Measurements from ENCODE around the gene CTXND1. TPM values are rescaled to one million over a fixed set of nuclear protein-coding genes. Genes with fewer than 3 reads are reported as not detected.

Gene CTXND1
- total RNA-seq, 1 donor from 2014 or later: not detected

DNA sequence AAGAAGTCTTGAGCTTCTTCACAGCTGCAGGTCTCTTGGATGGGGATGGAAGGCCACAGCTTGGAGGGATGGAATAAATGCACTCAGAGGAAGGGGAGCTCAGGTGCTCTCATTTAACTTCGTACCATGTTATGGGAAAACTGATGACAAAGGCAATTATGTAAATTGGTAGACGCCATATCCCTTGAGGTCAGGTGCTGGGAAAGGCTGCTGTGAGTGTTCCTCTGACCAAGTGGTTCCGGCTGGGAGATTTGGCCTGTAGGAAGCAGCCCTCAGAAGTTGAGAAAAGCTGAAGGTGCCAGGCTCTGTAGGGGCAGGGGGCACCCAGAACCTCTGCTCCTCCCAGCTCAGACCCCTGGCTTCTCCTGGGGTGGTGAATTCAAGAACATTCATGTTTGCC is 52.1 kb downstream of the CTXND1 start:
- DNase-seq (ENCODE audit: low read depth): no peak
- no peaks in the 10 kb centered on the region for H3K36me3 ChIP-seq (ENCODE audit: control insufficient read depth, insufficient read depth, low read length)
- no peaks in the 10 kb centered on the region for H3K27me3 ChIP-seq (ENCODE audit: control insufficient read depth, insufficient read depth, low read length)
- TF ChIP-seq, protein P1, sequence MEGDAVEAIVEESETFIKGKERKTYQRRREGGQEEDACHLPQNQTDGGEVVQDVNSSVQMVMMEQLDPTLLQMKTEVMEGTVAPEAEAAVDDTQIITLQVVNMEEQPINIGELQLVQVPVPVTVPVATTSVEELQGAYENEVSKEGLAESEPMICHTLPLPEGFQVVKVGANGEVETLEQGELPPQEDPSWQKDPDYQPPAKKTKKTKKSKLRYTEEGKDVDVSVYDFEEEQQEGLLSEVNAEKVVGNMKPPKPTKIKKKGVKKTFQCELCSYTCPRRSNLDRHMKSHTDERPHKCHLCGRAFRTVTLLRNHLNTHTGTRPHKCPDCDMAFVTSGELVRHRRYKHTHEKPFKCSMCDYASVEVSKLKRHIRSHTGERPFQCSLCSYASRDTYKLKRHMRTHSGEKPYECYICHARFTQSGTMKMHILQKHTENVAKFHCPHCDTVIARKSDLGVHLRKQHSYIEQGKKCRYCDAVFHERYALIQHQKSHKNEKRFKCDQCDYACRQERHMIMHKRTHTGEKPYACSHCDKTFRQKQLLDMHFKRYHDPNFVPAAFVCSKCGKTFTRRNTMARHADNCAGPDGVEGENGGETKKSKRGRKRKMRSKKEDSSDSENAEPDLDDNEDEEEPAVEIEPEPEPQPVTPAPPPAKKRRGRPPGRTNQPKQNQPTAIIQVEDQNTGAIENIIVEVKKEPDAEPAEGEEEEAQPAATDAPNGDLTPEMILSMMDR (IDR thresholded peaks at IDR 0.05; ENCODE audit: insufficient read depth, low read length, severe bottlenecking): no peak
- no peak overlapping the region for H3K4me3 ChIP-seq (ENCODE audit: low read depth, low read length)
- FAIRE-seq: no peak

DNA sequence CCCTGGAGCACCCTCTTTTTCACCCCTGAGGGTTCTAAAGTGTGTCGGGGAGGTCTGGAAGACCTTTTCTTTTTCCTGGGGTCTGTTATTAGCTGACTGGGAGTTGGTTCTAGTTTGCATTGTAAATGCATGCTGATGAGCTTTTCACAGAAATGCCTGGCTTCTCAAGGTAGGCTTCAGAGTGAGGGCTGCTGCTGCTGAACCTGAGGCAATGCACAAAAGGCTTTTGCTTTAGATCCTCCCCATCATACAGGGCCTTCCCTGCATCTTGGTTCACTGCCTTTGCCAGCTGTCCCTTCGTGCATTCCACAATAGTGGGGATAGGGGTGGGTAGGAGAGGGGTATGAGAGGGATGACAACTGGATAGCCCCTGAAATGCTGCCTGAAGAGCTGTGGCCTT is 52.6 kb downstream of the CTXND1 start:
- TF ChIP-seq, protein P1 (IDR thresholded peaks at IDR 0.05; ENCODE audit: insufficient read depth, low read length, severe bottlenecking): no peak
- Histone ChIP-seq H3K27me3 (ENCODE audit: control insufficient read depth, insufficient read depth, low read length) (no peaks in the 10 kb centered on the region), H3K4me3 (ENCODE audit: low read depth, low read length) (no peak overlapping the region), H3K36me3 (ENCODE audit: control insufficient read depth, insufficient read depth, low read length) (no peaks in the 10 kb centered on the region)
- DNase-seq (ENCODE audit: low read depth): no peak
- no peak for FAIRE-seq

DNA sequence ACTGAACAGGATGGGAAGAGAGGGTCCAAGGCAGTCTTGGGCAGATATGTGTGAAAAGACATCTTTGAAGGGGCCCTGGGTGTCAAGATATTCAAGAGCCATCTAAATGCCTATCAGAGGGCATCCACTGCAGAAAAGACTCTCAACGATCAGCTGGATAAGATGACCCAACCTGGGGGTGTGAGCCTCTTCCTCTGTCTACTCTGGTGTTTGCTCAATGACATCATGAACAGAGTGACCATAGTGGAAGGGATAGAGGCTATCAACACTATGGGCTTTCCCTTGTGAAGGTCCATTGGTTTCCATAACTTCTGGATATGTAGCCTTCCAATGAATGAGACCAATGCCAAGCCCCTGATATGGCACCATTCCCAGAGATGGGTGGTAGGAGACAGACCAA is 57.1 kb downstream of the CTXND1 start:
- no peak for DNase-seq (ENCODE audit: low read depth)
- FAIRE-seq: no peak
- TF ChIP-seq, protein P1 (IDR thresholded peaks at IDR 0.05; ENCODE audit: insufficient read depth, low read length, severe bottlenecking): no peak
- no peak overlapping the region for H3K4me3 ChIP-seq (ENCODE audit: low read depth, low read length)
- H3K27me3 ChIP-seq (ENCODE audit: control insufficient read depth, insufficient read depth, low read length): no peaks in the 10 kb centered on the region
- no peaks in the 10 kb centered on the region for H3K36me3 ChIP-seq (ENCODE audit: control insufficient read depth, insufficient read depth, low read length)

DNA sequence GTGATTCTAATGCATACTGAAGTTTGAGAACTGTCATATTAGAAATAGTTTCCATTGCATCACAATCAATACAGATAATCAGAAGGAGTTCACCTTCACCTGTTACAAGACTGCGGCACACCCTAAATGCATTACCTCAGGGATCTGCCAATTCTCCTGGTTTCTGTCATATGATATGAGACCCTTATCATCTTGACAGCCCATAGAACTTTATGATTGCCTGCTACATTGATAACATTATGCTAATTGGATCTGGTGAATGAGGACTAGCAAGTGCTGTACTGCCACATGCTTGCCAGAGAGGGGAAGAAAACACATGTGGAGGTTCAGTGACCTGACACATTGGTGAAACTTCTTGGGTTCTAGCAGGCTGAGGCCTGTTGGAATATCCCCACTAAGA is 57.8 kb downstream of the CTXND1 start:
- no peaks in the 10 kb centered on the region for H3K36me3 ChIP-seq (ENCODE audit: control insufficient read depth, insufficient read depth, low read length)
- TF ChIP-seq, protein P1 (IDR thresholded peaks at IDR 0.05; ENCODE audit: insufficient read depth, low read length, severe bottlenecking): no peak
- DNase-seq (ENCODE audit: low read depth) (no peak), FAIRE-seq (no peak)
- no peaks in the 10 kb centered on the region for H3K27me3 ChIP-seq (ENCODE audit: control insufficient read depth, insufficient read depth, low read length)
- H3K4me3 ChIP-seq (ENCODE audit: low read depth, low read length): no peak overlapping the region

DNA sequence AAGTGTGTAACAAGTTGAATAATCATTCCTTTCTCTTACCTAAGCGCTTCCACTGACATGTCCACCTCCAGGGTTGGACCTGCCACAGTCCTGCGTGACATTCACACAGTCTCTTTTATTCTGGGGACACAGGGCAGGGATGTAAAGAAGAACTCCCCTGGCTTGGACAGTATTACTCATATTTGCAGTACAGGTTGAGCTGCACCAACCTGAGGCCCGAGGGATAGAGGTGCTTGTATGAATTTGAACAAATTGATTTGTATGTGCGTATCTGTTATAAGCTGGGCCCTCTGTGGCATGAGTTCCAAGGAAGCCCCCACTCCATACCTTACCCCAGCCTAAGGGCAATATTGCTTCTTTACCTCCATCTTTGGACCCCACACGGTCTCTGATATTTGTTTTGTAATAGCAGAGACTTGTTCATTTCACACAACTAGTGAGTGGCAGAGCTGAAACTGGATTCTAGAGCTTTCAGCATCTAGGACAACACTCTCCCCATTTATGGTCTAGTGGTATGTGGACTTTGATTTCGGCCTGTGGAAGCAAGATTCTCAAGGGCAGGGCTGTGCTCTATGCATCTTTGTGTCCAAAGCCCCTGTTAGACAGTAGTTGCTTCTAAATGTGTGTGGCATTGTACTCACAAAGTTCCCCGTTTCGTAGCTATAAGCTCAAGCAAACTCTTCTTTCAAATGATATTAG is 60.0 kb downstream of the CTXND1 start:
- Histone ChIP-seq H3K27me3 (ENCODE audit: control insufficient read depth, insufficient read depth, low read length) (no peaks in the 10 kb centered on the region), H3K36me3 (ENCODE audit: control insufficient read depth, insufficient read depth, low read length) (peaks cover under 1% of the 10 kb centered on the region), H3K4me3 (ENCODE audit: low read depth, low read length) (no peak overlapping the region)
- TF ChIP-seq, protein P1 (IDR thresholded peaks at IDR 0.05; ENCODE audit: insufficient read depth, low read length, severe bottlenecking): no peak
- FAIRE-seq (no peak), DNase-seq (ENCODE audit: low read depth) (no peak)

DNA sequence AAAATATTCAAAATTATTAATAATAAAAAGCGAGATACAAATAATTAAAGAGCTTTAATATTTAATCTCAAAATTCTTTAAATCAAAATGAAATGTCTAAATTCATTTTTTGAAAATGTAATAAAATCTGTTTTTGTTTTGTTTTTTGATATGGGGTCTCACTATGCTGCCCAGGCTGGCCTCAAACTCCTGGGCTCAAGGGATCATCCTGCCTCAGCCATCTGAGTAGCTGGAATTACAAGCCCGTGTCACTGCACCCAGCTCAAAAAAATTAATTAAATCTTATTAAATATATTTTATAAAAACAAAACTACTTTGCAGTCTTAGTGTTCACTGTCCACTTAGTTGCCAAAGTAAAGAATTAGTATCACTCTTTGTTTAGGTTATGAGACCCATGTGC is 60.8 kb downstream of the CTXND1 start:
- Histone ChIP-seq H3K4me3 (ENCODE audit: low read depth, low read length) (no peak overlapping the region), H3K36me3 (ENCODE audit: control insufficient read depth, insufficient read depth, low read length) (peaks cover 2% of the 10 kb centered on the region), H3K27me3 (ENCODE audit: control insufficient read depth, insufficient read depth, low read length) (no peaks in the 10 kb centered on the region)
- no peak for FAIRE-seq
- TF ChIP-seq, protein P1 (IDR thresholded peaks at IDR 0.05; ENCODE audit: insufficient read depth, low read length, severe bottlenecking): no peak
- DNase-seq (ENCODE audit: low read depth): no peak

All from bronchial epithelial cell (primary cell).